Liver (tissue), 9 donors: ENCODE data around the gene SASH1. TPM values are rescaled to one million over a fixed set of nuclear protein-coding genes. Genes with fewer than 3 reads are reported as not detected.
A peak's percentile ranks its signal among the peaks of the same experiment; 100 is the strongest.

Experiments used
- DNase-seq: peaks from one replicate; pipeline ENCODE4 v3.0.0-alpha.2; 2017; ENCODE audit warnings: low spot score
- H3K27ac ChIP-seq, 2 donors: one replicate each; pipeline ENCODE4 v1.7.0; 2013; ENCODE audit warnings: inconsistent platforms in 2 of 2, low read length in 2 of 2, control low read depth in 1 of 2, low read depth in 1 of 2, mild to moderate bottlenecking in 1 of 2
- H3K27me3 ChIP-seq, 4 donors: one replicate each; pipeline versions ENCODE4 v1.6.1 to v1.7.0; 2013; ENCODE audit warnings: low read length in 3 of 4, inconsistent platforms in 1 of 4, mild to moderate bottlenecking in 1 of 4, moderate library complexity in 1 of 4; ENCODE audit not compliant: control insufficient read depth in 4 of 4, insufficient read depth in 4 of 4
- H3K36me3 ChIP-seq, 4 donors: one replicate each; pipeline versions ENCODE4 v1.6.1 to v1.7.0; 2013; ENCODE audit warnings: low read length in 3 of 4, mild to moderate bottlenecking in 3 of 4, low read depth in 1 of 4, moderate library complexity in 1 of 4; ENCODE audit not compliant: control insufficient read depth in 4 of 4, insufficient read depth in 3 of 4
- H3K4me1 ChIP-seq, 4 donors: one replicate each; pipeline versions ENCODE4 v1.6.1 to v1.7.0; 2013; ENCODE audit warnings: low read length in 3 of 4, mild to moderate bottlenecking in 3 of 4, moderate library complexity in 1 of 4; ENCODE audit not compliant: control insufficient read depth in 4 of 4, insufficient read depth in 4 of 4
- H3K4me3 ChIP-seq, 3 donors: one replicate each; pipeline versions ENCODE4 v1.6.1 to v1.7.0; 2013; ENCODE audit warnings: low read length in 3 of 3, control low read depth in 1 of 3, low read depth in 1 of 3, mild to moderate bottlenecking in 1 of 3
- H3K9ac ChIP-seq, 2 donors: one replicate each; pipeline ENCODE4 v1.7.0; 2013; ENCODE audit warnings: low read length in 2 of 2, mild to moderate bottlenecking in 2 of 2, moderate library complexity in 2 of 2, control low read depth in 1 of 2, low read depth in 1 of 2
- H3K9me3 ChIP-seq, 4 donors: one replicate each; pipeline versions ENCODE4 v1.6.1 to v1.7.0; 2013; ENCODE audit warnings: low read length in 3 of 4; ENCODE audit not compliant: control insufficient read depth in 4 of 4
- ATF3 ChIP-seq: IDR thresholded peaks from 2 replicates; pipeline ENCODE4 v1.6.1; 2016; ENCODE audit warnings: antibody characterized with exemption
- CTCF ChIP-seq: fragments of 150-350 bp; IDR thresholded peaks from 2 replicates; pipeline ENCODE4 v1.5.1; 2017; ENCODE audit warnings: improper control_type of control experiment, low read depth, low read length; ENCODE audit not compliant: missing input control
- EGR1 ChIP-seq, 2 donors: IDR thresholded peaks; 2 replicates each; pipeline ENCODE4 v1.6.1; 2016 to 2018; ENCODE audit warnings: antibody characterized with exemption in 2 of 2, low read depth in 2 of 2
- FOXA2 ChIP-seq: IDR thresholded peaks from 2 replicates; pipeline ENCODE4 v1.6.1; 2016; ENCODE audit warnings: antibody characterized with exemption
- GABPA ChIP-seq, 2 donors: IDR thresholded peaks in 1 of 2; conservative IDR thresholded peaks in 1 of 2; 2 replicates each; pipeline ENCODE4 v1.6.1; 2016; ENCODE audit warnings: antibody characterized with exemption in 2 of 2, mild to moderate bottlenecking in 1 of 2, moderate library complexity in 1 of 2
- HNF4A ChIP-seq, 2 donors: conservative IDR thresholded peaks; 2 replicates each; pipeline ENCODE4 v1.6.1; 2016; ENCODE audit warnings: antibody characterized with exemption in 2 of 2, mild to moderate bottlenecking in 2 of 2
- HNF4G ChIP-seq: IDR thresholded peaks from 2 replicates; pipeline ENCODE4 v1.6.1; 2016; ENCODE audit warnings: antibody characterized with exemption
- JUND ChIP-seq, 2 donors: IDR thresholded peaks; 2 replicates each; pipeline ENCODE4 v1.6.1; 2016; ENCODE audit warnings: antibody characterized with exemption in 2 of 2
- NR2F2 ChIP-seq: IDR thresholded peaks from 2 replicates; pipeline ENCODE4 v1.6.1; 2016; ENCODE audit warnings: antibody characterized with exemption
- RAD21 ChIP-seq, 2 donors: IDR thresholded peaks; 2 replicates each; pipeline ENCODE4 v1.6.1; 2016; ENCODE audit warnings: antibody characterized with exemption in 2 of 2, mild to moderate bottlenecking in 2 of 2
- REST ChIP-seq: IDR thresholded peaks from 2 replicates; pipeline ENCODE4 v1.6.1; 2016; ENCODE audit warnings: antibody characterized with exemption, mild to moderate bottlenecking
- RXRA ChIP-seq, 2 donors: IDR thresholded peaks; 2 replicates each; pipeline ENCODE4 v1.6.1; 2017 to 2018; ENCODE audit warnings: antibody characterized with exemption in 2 of 2, mild to moderate bottlenecking in 1 of 2
- SP1 ChIP-seq: IDR thresholded peaks from 2 replicates; pipeline ENCODE4 v1.6.1; 2018; ENCODE audit warnings: antibody characterized with exemption, mild to moderate bottlenecking
- TAF1 ChIP-seq: conservative IDR thresholded peaks from 2 replicates; pipeline ENCODE4 v1.6.1; 2016; ENCODE audit warnings: antibody characterized with exemption, mild to moderate bottlenecking
- YY1 ChIP-seq: IDR thresholded peaks from 2 replicates; pipeline ENCODE4 v1.6.1; 2016; ENCODE audit warnings: antibody characterized with exemption, mild to moderate bottlenecking
- ZBTB33 ChIP-seq: IDR thresholded peaks from 2 replicates; pipeline ENCODE4 v1.6.1; 2016; ENCODE audit warnings: antibody characterized with exemption
- WGBS: extraction: QIAGEN DNeasy Blood & Tissue Kit; methylation state at CpG from one replicate; pipeline ENCODE4 v1.1.7; 2013; 5-methylcytosine and 5-hydroxymethylcytosine counted together
- polyA plus RNA-seq, 2 donors: library from polyadenylated mRNA; stranded (reverse) in 1 of 2; unstranded in 1 of 2; fragments of 200-250 nt in 1 of 2; fragments of >200 nt in 1 of 2; fragmentation: Nextera tagmentation in 1 of 2; extraction: Ambion mirVana in 1 of 2; gene quantifications; one replicate each; pipeline versions ENCODE4 v1.2.1 to v1.2.3, GENCODE V29; 2013 to 2015
- total RNA-seq, 2 donors: library from RNA; depleted of rRNA; stranded (reverse); fragments of >200 nt; gene quantifications; one replicate each; pipeline ENCODE4 v1.2.3, GENCODE V29; 2014
- donor health status: healthy.
- donor health status: healthy.
- donor health status: healthy.
- donor health status: healthy.
- donor health status: healthy.

The SASH1 gene
- total and polyA plus RNA-seq, 4 donors, result 3.5 to 16.4 (median 7.6) TPM

- no peak for TF ChIP-seq NR2F2
- TF ChIP-seq HNF4G, result no peak
Observed at GRCh38 chr6:148450866-148451265, 108.2 kb downstream of the SASH1 start (continued).

GRCh38 chr6:148451690-148452089 is 109.1 kb downstream of the SASH1 start:
- H3K4me3 ChIP-seq, result no peak overlapping the region
- 81% methylated on average over 8 of the region's 8 CpGs for WGBS
- DNase-seq, result no peak
- peaks cover 0 to 1% (median 0%) of the 10 kb centered on the region in 4 donors for H3K4me1 ChIP-seq
- TF ChIP-seq RXRA (IDR thresholded peaks at IDR 0.05), result no peak
- no peak for TF ChIP-seq ATF3
- TF ChIP-seq HNF4A (conservative IDR thresholded peaks at IDR 0.05), result no peak
- peak; percentile 5 to 21 for TF ChIP-seq RAD21 (IDR thresholded peaks at IDR 0.05)
- TF ChIP-seq JUND (IDR thresholded peaks at IDR 0.05), result no peak
- TF ChIP-seq SP1, result no peak
- TF ChIP-seq NR2F2, result peak; percentile 87
- TF ChIP-seq ZBTB33, result no peak
- no peak for TF ChIP-seq EGR1 (IDR thresholded peaks at IDR 0.05; ENCODE audit: low read depth in 2 of 2)
- TF ChIP-seq FOXA2, result no peak
- no peak for TF ChIP-seq YY1
- TF ChIP-seq REST, result no peak
- no peak for TF ChIP-seq TAF1
- no peak for TF ChIP-seq GABPA (IDR thresholded peaks at IDR 0.05 in 1 of 2, conservative IDR thresholded peaks at IDR 0.05 in 1 of 2)
- no peak for TF ChIP-seq CTCF
- no peak for TF ChIP-seq HNF4G
- H3K36me3 ChIP-seq, result peaks cover 0 to 2% (median under 1%) of the 10 kb centered on the region in 4 donors
- no peaks in the 10 kb centered on the region for H3K9me3 ChIP-seq
- no peaks in the 10 kb centered on the region for H3K27me3 ChIP-seq
- no peak overlapping the region for H3K9ac ChIP-seq
- no peak overlapping the region for H3K27ac ChIP-seq
